ENCODE results near the gene FARSB.

- TF ChIP-seq ZNF263 (CRISPR knock-in tag; IDR thresholded peaks at IDR 0.05; ENCODE audit: low read depth) (no peak), ATF3 (CRISPR knock-in tag; conservative IDR thresholded peaks at IDR 0.05) (no peak), TCF7 (CRISPR knock-in tag; IDR thresholded peaks at IDR 0.05; ENCODE audit: low read depth) (no peak), MAX (CRISPR knock-in tag; IDR thresholded peaks at IDR 0.05) (no peak), ATF2 (CRISPR knock-in tag; IDR thresholded peaks at IDR 0.05; ENCODE audit: borderline replicate concordance, low read depth) (no peak), SOX15 (CRISPR knock-in tag; IDR thresholded peaks at IDR 0.05) (no peak), CTCF (IDR thresholded peaks at IDR 0.05) (no peak), ZNF138 (CRISPR knock-in tag; conservative IDR thresholded peaks at IDR 0.05) (no peak), USF2 (CRISPR knock-in tag; IDR thresholded peaks at IDR 0.05) (no peak)
Measured at GRCh38 chr2:222521099-222521498, 134.8 kb downstream of the FARSB start.
